Measurements from ENCODE around the gene C2CD3. TPM values are rescaled to one million over a fixed set of nuclear protein-coding genes. Genes with fewer than 3 reads are reported as not detected.

Gene C2CD3
- polyA plus RNA-seq, 3 donors = 0.87 to 12.1 (median 2.9) TPM

GRCh38 chr11:74044538-74044937 lies 126.3 kb downstream of the C2CD3 start:
- no peak overlapping the region for H3K4me2 ChIP-seq (replicated peaks; ENCODE audit: extremely low read depth, low read length, poor library complexity, severe bottlenecking)
- H3K9me3 ChIP-seq (replicated peaks in 1 of 2; ENCODE audit: control insufficient read depth in 1 of 2, insufficient read depth in 1 of 2, low read length in 2 of 2) = no peaks in the 10 kb centered on the region
- no CpG with 5 or more reads among the region's 2 CpGs for WGBS (ENCODE audit: insufficient coverage)
- no peaks in the 10 kb centered on the region for H4K20me1 ChIP-seq (ENCODE audit: insufficient read depth, low read length)
- H3K36me3 ChIP-seq (replicated peaks in 1 of 2; ENCODE audit: control insufficient read depth in 1 of 2, insufficient read depth in 2 of 2, low read length in 2 of 2) = peaks cover 36 to 68% of the 10 kb centered on the region in 2 donors
- no peak overlapping the region for H3K4me3 Mint-ChIP-seq
- peaks cover 47 to 48% of the 10 kb centered on the region in 2 donors for H3K36me3 Mint-ChIP-seq
- no peaks in the 10 kb centered on the region for H3K79me2 ChIP-seq (ENCODE audit: insufficient read depth, low read length)
- DNase-seq = no peak
- H3K27me3 ChIP-seq (ENCODE audit: control insufficient read depth in 2 of 2, insufficient read depth in 2 of 2, low read length in 2 of 2) = no peaks in the 10 kb centered on the region
- peaks cover 0 to 1% (median 0%) of the 10 kb centered on the region in 3 donors for H3K27me3 Mint-ChIP-seq (ENCODE audit: low read depth in 3 of 3)
- no peak overlapping the region for H3K27ac ChIP-seq (ENCODE audit: low read depth in 1 of 2, low read length in 2 of 2)
- TF ChIP-seq, protein P1, sequence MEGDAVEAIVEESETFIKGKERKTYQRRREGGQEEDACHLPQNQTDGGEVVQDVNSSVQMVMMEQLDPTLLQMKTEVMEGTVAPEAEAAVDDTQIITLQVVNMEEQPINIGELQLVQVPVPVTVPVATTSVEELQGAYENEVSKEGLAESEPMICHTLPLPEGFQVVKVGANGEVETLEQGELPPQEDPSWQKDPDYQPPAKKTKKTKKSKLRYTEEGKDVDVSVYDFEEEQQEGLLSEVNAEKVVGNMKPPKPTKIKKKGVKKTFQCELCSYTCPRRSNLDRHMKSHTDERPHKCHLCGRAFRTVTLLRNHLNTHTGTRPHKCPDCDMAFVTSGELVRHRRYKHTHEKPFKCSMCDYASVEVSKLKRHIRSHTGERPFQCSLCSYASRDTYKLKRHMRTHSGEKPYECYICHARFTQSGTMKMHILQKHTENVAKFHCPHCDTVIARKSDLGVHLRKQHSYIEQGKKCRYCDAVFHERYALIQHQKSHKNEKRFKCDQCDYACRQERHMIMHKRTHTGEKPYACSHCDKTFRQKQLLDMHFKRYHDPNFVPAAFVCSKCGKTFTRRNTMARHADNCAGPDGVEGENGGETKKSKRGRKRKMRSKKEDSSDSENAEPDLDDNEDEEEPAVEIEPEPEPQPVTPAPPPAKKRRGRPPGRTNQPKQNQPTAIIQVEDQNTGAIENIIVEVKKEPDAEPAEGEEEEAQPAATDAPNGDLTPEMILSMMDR (IDR thresholded peaks at IDR 0.05) = no peak
- H3K4me3 ChIP-seq (replicated peaks in 1 of 3; ENCODE audit: low read depth in 2 of 3, low read length in 3 of 3) = no peak overlapping the region
- H2AFZ ChIP-seq (ENCODE audit: insufficient read depth, low read depth, low read length, poor library complexity, severe bottlenecking) = no peak overlapping the region
- H3K4me1 ChIP-seq (ENCODE audit: control insufficient read depth in 1 of 2, insufficient read depth in 2 of 2, low read length in 2 of 2) = no peaks in the 10 kb centered on the region
- H3K9ac ChIP-seq (ENCODE audit: insufficient read depth, low read length, poor library complexity, severe bottlenecking) = no peak overlapping the region
- no peaks in the 10 kb centered on the region for H3K9me3 Mint-ChIP-seq
- intact Hi-C loops (cut with micrococcal nuclease) = no loop called here
- H3K4me1 Mint-ChIP-seq = no peaks in the 10 kb centered on the region
- no peak overlapping the region for H3K27ac Mint-ChIP-seq

DNA sequence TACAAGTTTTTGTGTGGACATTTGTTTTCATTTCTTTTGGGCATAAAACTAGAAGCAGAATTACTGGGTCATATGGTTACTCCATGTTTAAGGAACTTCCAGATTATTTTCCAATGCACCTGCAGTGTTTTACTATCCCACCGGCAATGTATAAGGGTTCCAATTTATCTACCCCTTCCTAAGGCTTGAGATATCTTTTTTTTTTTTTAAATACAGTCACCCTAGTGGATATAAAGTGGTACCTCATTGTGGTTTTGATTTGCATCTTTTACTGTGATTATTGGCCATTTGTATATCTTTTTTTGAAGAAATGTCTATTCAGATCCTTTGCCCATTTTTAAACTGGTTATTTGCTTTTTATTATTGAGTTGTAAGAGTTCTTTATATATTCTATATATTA lies 127.4 kb downstream of the C2CD3 start:
- H3K9me3 Mint-ChIP-seq = no peaks in the 10 kb centered on the region
- no peaks in the 10 kb centered on the region for H3K9me3 ChIP-seq (replicated peaks in 1 of 2; ENCODE audit: control insufficient read depth in 1 of 2, insufficient read depth in 1 of 2, low read length in 2 of 2)
- H4K20me1 ChIP-seq (ENCODE audit: insufficient read depth, low read length) = no peaks in the 10 kb centered on the region
- no peaks in the 10 kb centered on the region for H3K79me2 ChIP-seq (ENCODE audit: insufficient read depth, low read length)
- TF ChIP-seq, protein P1 (IDR thresholded peaks at IDR 0.05) = no peak
- H3K36me3 Mint-ChIP-seq = peaks cover 47 to 48% of the 10 kb centered on the region in 2 donors
- peaks cover 0 to 1% (median 0%) of the 10 kb centered on the region in 3 donors for H3K27me3 Mint-ChIP-seq (ENCODE audit: low read depth in 3 of 3)
- no peak overlapping the region for H3K4me3 Mint-ChIP-seq
- WGBS (ENCODE audit: insufficient coverage) = no CpG with 5 or more reads among the region's 1 CpG
- intact Hi-C loops (cut with micrococcal nuclease) = no loop called here
- H2AFZ ChIP-seq (ENCODE audit: insufficient read depth, low read depth, low read length, poor library complexity, severe bottlenecking) = no peak overlapping the region
- H3K4me2 ChIP-seq (replicated peaks; ENCODE audit: extremely low read depth, low read length, poor library complexity, severe bottlenecking) = no peak overlapping the region
- H3K27me3 ChIP-seq (ENCODE audit: control insufficient read depth in 2 of 2, insufficient read depth in 2 of 2, low read length in 2 of 2) = no peaks in the 10 kb centered on the region
- no peak overlapping the region for H3K27ac Mint-ChIP-seq
- no peak overlapping the region for H3K27ac ChIP-seq (ENCODE audit: low read depth in 1 of 2, low read length in 2 of 2)
- peaks cover 38 to 68% of the 10 kb centered on the region in 2 donors for H3K36me3 ChIP-seq (replicated peaks in 1 of 2; ENCODE audit: control insufficient read depth in 1 of 2, insufficient read depth in 2 of 2, low read length in 2 of 2)
- H3K4me1 ChIP-seq (ENCODE audit: control insufficient read depth in 1 of 2, insufficient read depth in 2 of 2, low read length in 2 of 2) = no peaks in the 10 kb centered on the region
- no peak overlapping the region for H3K9ac ChIP-seq (ENCODE audit: insufficient read depth, low read length, poor library complexity, severe bottlenecking)
- H3K4me1 Mint-ChIP-seq = no peaks in the 10 kb centered on the region
- H3K4me3 ChIP-seq (replicated peaks in 1 of 3; ENCODE audit: low read depth in 2 of 3, low read length in 3 of 3) = no peak overlapping the region
- no peak for DNase-seq

Data from CD14-positive monocyte (primary cell).